HG03469 (cell line): ENCODE results near the gene DTD2.
"Not testable (repeated sequence)": the region's sequence is repeated elsewhere in the genome, so short reads cannot be mapped to it uniquely, and the experiment has no call there.

Experiments
- ATAC-seq: cut with Tn5 transposase; IDR thresholded peaks from one replicate; pipeline ENCODE4 v1.9.1; 2021; ENCODE audit warnings: mild to moderate bottlenecking, moderate library complexity, moderate number of reproducible peaks; ENCODE audit not compliant: unreplicated experiment

The DTD2 gene

DNA sequence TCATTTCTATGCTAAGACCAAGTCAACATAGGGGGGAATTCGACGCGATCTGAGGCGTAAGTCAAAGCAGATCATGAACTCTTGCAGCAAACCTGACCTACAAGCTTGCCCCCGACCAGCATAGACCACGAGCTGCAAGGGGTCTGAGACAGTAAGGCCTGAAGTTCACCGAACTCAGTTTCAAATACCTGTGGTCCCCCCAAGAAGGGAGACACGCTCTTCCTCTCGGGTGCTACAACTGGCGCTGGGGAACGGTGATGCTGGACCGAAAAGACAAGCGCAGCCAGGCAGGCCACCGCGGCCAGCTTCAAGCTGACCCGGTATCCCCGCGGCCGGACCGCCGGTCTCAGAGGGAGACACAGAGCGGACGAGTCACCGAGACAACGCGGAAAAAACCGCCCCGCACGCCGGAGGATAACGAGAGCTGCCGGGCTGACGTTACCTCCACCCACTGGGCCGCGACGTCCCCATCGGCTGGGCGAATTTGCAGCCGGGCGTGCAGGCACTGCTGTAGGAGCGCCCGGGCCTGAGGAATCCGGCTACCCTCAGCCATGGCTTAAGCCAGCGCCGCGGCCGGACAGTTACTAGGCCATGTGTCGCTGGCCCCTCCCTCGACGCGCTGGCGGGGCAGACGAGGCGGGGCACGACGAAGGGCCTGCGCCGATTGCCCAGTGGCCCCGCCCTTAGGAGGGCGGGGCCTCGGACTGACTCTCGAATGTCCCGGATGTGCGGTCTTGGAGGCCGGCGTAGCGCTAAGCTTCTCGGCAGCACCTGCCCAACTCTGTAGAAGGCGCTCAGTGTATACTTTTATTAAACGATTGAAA, at the start of gene DTD2:
DTD2 (minus strand) TSS at position 666 of the 824 bp plus-strand sequence; CDS start at position 553, 113 bp downstream.
- ATAC-seq: peak; percentile 93

GRCh38 chr14:31505411-31505810, 48.1 kb upstream of the DTD2 start:
- no peak for ATAC-seq

- no peak for ATAC-seq
Measured at GRCh38 chr14:31501870-31502269, 44.6 kb upstream of the DTD2 start.

DNA sequence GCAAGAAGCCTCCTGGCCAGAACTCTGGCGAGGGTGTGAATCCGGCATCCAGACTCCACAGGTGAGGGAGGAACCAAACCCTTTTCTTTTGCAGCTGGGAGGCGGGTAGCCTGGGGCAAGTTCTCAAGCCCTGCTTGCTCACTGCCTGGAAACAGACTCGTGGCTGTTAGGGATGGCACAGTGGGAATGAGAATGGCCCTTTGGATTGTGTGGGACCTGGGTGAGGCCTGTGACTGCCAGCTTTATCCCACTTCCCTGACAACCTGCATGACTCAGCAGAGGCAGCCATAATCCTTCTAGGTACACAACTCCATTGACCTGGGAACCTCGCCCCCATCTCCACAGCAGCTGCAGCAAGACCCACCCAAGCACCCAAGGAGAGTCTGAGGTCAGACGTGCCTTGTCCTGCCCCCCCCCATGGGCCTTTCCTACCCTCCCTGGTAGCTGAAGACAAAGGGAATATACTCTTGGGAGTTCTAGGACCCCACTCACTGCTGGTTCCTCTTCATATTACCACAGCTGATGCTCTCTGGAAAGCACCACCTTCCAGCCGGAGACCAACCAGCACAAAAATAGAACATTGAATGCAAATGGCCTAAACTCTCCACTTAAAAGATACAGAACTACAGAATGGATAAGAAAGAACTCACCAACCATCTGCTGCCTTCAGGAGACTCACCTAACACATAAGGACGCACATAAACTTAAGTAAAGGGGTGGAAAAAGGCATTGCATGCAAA, 35.6 kb upstream of the DTD2 start:
- no peak for ATAC-seq

DNA sequence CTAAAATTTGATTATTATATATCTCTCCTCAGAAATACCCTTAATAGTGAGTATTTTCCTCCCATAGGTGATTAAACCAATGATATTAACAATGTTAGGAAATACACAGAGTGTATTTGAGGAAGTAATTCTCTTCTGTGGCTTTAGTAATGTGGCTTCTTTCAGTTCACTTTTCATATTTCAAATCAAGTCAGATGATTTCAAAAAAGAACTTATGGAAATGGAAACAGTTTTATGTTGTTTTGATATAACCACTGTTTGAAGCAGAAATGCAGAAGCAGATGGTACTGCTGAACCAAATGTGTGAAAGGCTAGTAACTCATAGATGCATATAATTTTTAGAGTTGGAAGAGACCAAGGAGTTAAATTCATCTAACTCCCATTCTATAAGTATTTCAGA, 32.4 kb upstream of the DTD2 start:
- ATAC-seq: peak; percentile 68

DNA sequence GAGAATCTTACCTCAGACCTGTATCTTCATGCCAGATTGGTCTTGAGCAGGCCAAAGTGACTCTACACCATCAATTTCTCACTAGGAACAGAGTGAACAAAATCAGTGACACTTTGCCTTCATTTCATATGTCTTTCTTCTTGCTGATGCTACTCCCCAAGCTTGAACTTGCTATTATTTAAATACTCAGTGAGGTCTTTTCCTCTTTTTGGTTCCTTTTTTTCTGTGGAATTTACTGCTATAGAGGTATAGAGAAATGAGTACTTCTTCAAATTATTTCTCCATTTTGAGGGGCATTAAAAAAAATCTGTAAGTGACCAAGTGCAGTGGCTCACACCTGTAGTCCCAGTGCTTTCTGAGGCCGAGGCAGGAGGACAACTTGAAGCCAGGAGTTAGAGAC, 30.6 kb upstream of the DTD2 start, which contains the start of gene GPR33:
GPR33 (minus strand) TSS at position 154 of the 400 bp plus-strand sequence. CDS start 4,074 bp downstream, outside the sequence.
- no peak for ATAC-seq

DNA sequence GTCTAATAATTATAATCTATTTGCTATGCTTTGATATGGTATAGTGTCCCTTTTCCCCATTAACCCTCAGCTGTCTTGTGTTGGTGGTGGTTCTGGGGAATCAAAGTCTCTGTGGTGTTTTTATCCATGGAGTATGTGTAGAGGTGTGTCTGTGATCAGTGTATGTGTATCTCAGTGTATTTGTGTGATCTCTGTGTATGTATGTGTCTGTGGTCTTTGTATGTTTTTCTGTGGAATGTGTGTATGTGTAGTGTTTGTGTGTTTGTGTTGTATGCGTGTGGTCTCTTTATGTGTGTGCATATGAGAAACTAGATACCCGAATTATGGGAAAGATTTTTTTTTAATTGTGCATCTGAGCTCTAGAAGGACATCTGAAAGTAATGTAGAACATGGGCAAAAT, 29.5 kb upstream of the DTD2 start:
- ATAC-seq: no peak

DNA sequence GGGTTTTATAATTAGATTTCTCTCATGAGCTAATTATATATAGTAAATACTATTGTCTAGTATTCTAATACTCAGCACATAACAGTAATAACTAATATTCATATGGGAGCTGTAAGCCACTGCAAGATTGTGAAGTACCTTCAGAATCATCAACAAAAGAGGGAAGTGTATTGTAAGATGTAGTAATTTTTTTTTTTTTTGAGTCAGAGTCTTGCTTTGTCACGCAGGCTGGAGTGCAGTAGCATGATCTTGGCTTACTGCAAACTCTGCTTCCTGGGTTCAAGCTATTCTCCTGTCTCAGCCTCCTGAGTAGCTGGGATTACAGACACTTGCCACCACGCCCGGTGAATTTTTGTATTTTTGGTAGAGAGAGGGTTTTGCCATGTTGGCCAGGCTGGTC, 27.4 kb upstream of the DTD2 start:
- no peak for ATAC-seq

DNA sequence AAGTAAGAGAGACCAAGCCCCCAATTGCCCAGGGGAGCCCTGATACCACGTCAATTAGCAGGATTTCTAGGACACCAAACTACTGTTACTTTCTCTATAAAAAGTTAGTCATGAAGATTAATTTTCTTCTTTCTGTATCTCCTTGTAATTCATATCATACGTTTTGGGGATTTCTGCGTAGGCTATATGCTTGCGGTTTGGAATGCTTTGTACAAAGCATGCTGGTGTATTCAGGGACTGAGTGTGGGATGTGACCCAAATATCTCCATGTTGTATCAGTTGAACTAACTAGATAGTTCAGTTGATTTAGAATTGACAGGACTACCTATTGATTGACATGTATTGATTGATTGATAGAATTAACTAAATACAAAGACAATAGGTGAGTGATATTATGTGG, 22.9 kb upstream of the DTD2 start:
- ATAC-seq: no peak

- ATAC-seq: no peak
Measured at GRCh38 chr14:31479027-31479426, 21.7 kb upstream of the DTD2 start.

GRCh38 chr14:31477248-31477647, 19.9 kb upstream of the DTD2 start:
- ATAC-seq: no peak

- no peak for ATAC-seq
Measured at GRCh38 chr14:31476131-31476866, 19.0 kb upstream of the DTD2 start.

DNA sequence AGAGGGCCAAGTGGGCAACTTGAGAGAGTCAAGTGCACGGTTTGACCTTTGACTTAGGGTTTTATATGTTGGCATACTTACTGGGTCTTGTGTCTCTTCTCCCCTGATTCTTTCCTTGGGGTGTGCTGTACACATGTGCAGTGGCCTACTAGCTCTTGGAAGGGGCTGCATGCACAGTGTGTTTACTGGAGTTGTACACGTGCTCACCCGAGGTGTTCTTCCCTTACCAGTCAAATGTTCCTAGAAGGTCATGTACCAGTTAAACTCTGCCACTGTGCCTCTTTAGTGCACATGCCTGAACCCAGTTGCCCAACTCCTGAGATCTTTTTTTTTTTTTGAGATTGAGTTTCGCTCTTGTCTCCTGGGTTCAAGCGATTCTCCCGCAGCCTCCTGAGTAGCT, 9.2 kb upstream of the DTD2 start:
- ATAC-seq: no peak

DNA sequence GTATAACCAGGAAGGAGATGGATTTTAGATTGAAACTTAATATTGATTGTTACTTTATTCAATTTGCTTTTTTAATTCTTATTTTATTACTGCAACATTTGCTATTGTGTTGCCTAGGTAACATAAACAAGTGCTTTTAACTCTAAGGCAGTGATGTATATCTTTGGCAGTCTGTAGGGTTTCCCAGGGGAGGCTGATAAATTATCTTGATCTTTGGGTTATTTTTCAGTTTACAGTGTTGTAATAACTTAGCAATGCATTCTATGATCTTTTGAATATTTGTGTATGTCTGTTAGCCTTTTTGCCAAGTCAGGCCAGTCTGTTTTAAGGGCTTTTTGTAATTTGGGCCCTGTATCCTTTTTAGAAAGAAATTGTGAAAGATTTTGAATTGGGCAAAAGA, 7.8 kb upstream of the DTD2 start:
- no peak for ATAC-seq

GRCh38 chr14:31462450-31462849, 5.1 kb upstream of the DTD2 start:
- not testable (repeated sequence) for ATAC-seq

DNA sequence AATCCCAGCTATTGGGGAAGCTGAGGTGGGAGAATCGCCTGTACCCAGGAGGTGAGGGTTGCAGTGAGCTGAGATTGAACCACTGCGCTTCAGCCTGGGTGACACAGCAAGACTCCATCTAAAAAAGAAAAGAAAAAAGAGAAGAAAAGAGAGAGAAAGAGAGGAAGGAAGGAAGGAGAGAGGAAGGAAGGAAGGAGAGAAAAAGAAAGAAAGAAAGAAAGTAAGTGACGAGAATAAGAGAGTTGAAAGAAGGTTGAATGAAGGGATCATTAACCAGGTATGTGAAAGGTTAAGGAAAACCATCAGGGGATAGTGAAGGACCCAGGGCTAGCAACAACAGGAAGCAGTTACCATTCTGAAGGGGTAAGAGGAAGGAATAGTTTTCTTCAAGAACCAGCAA, 4.2 kb upstream of the DTD2 start:
- ATAC-seq: no peak

DNA sequence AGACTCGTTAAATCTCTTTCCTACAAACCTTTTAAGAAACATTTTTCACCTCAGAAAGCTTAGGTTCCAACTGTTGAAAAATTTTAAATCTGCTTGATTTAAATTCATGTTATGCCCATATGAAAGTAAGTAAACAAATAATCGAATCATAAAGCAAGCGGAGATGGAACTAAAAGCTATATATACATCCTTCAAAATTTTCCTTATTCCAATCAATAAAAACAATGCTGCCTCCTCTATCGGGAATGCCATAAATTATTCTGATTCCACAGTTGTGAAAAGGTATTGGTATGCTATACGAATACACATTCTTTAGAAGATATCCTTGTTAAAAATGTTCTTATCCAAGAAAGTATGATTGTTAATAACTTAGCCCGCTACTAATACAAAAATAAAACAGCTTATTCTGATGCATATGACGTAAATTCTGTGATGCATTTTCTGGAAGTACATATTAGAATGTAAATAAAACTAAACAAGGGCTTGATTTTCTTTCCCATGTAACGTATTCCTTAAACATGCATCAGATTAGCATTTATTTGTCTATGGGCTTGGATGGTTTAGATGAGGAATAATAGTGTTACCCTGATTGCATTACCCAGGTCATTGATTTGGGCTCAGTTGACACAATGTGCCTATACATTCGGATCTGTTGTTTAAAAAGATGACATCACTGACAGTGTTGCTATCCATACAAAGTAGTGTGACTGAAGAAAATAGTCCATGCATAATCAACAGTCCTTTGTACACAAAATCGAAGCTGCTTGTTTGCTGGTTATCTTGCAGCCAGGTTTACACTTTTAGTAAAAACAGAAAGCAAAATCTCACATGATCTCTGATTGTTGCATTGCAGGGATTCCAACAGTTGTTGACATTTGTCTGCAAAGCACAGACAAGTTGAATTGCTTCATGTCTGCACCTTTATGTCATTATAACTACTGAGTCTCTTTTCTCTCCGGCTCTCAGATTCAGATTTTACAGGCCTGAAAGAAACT, 656 bp upstream of the DTD2 start:
- ATAC-seq: no peak

DNA sequence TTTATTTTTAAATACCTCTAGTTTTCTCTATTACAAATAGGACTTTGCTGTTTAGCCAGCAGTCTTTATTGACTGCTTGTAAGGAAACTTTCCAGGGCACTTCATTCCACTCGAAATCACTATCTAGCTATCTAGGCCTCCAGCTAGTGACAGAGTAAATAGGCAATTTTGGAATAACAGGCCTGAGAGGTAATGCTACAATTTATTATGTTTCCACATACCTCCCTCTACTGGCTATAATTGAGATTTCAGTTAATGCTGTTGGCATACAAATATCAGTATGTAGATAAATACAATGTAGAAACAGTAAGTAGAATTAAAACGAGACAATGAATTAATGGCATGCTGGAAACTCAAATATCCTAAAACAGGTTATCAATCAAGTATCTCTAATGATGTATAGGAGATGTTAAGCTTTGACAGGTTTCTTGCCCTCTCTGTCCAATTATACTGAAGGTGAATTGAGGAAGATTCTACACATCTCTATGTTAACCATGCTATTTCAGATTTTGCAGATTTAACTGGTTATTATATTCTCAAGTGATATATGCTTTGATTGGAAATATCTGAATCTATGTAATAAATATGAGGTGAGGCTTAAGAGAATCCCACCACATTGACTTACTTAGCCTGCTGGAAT, 7.2 kb downstream of the DTD2 start:
- no peak for ATAC-seq

DNA sequence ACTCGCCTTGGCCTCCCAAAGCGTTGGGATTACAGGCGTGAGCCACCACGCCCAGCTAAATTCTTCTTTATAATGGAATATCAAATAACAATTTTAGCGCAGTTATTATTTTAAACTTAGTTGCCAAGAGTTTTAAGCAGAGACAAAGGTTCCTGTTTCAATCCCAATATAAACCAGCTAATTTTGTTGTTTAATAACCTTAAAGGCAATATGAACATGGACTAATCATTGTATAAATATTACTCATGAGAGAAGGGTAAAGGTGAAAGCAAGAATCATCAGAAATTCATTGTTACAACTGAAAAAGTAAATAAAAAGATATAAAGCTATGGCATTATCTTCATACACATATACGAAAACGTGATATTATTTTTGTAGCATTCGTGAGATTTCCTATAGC, 8.2 kb downstream of the DTD2 start:
- ATAC-seq: no peak

GRCh38 chr14:31445703-31446102, 11.6 kb downstream of the DTD2 start:
- no peak for ATAC-seq
